Tibial artery (tissue), 4 donors: ENCODE measurements around the gene TMCC1.
"Not testable (repeated sequence)": the region's sequence is repeated elsewhere in the genome, so short reads cannot be mapped to it uniquely, and the experiment has no call there.

ENCODE experiments used
- DNase-seq, 2 donors: peaks; one replicate each; pipeline ENCODE4 v3.0.0-alpha.2; 2019
- H3K27ac ChIP-seq, 2 donors: fragments of 200-600 bp; sonication (generic) in 1 of 2; 1 replicate in 1 of 2; 2 replicates in 1 of 2; pipeline ENCODE4 v1.5.1; 2018 to 2019; ENCODE audit warnings: mild to moderate bottlenecking in 1 of 2
- H3K27me3 ChIP-seq, 2 donors: fragments of 200-600 bp; sonication (generic) in 1 of 2; one replicate each; pipeline versions ENCODE4 v1.5.1 to v1.6.0; 2016 to 2019
- H3K36me3 ChIP-seq, 3 donors: fragments of 200-600 bp; sonication (generic) in 2 of 3; one replicate each; pipeline ENCODE4 v1.5.1; 2016 to 2019; ENCODE audit warnings: mild to moderate bottlenecking in 2 of 3
- H3K4me1 ChIP-seq, 4 donors: fragments of 200-600 bp; sonication (generic) in 2 of 4; 1 replicate in 3 of 4; 2 replicates in 1 of 4; pipeline ENCODE4 v1.5.1; 2016 to 2019
- H3K4me3 ChIP-seq, 2 donors: fragments of 200-600 bp; sonication (generic) in 1 of 2; 1 replicate in 1 of 2; 2 replicates in 1 of 2; pipeline ENCODE4 v1.5.1; 2018 to 2019; ENCODE audit warnings: mild to moderate bottlenecking in 2 of 2
- H3K9me3 ChIP-seq, 3 donors: fragments of 200-600 bp; sonication (generic) in 1 of 3; one replicate each; pipeline ENCODE4 v1.5.1; 2016 to 2019
- CTCF ChIP-seq, 2 experiments: fragments of 200-600 bp in 1 of 2; fragments of 450-650 bp in 1 of 2; IDR thresholded peaks; one replicate each; pipeline ENCODE4 v1.5.1; 2017 to 2019; ENCODE audit warnings: antibody characterized with exemption in 2 of 2, mild to moderate bottlenecking in 1 of 2, moderate library complexity in 1 of 2
- intact Hi-C: fragments of 100-400 bp; cut with DNase I; formaldehyde crosslinking; loops from one replicate; pipeline ENCODE4 v1.15.0; 2023; ENCODE audit warnings: low total_unique reads

The TMCC1 gene

GRCh38 chr3:129881261-129881660, 12.2 kb downstream of the TMCC1 start:
- no peaks in the 10 kb centered on the region for H3K9me3 ChIP-seq
- intact Hi-C loops: no loop called here

GRCh38 chr3:129878355-129878754, 15.2 kb downstream of the TMCC1 start:
- Histone ChIP-seq H3K27me3 (no peaks in the 10 kb centered on the region), H3K4me3 (no peak overlapping the region), H3K9me3 (no peaks in the 10 kb centered on the region), H3K36me3 (peaks cover 11 to 32% (median 17%) of the 10 kb centered on the region in 3 donors), H3K4me1 (peaks cover 0 to 7% (median 1%) of the 10 kb centered on the region in 4 donors), H3K27ac (no peak overlapping the region)
- no peak for TF ChIP-seq CTCF (IDR thresholded peaks at IDR 0.05)
- intact Hi-C loops: no loop called here
- no peak for DNase-seq

More at GRCh38 chr3:129881261-129881660, 12.2 kb downstream of the TMCC1 start:
- Histone ChIP-seq H3K27ac (no peak overlapping the region), H3K36me3 (peaks cover 7 to 17% (median 10%) of the 10 kb centered on the region in 3 donors), H3K4me1 (peaks cover 0 to 3% (median 1%) of the 10 kb centered on the region in 4 donors), H3K27me3 (no peaks in the 10 kb centered on the region), H3K4me3 (no peak overlapping the region)
- no peak for DNase-seq
- TF ChIP-seq CTCF (IDR thresholded peaks at IDR 0.05): no peak

- H3K27ac ChIP-seq, H3K27me3 ChIP-seq, H3K9me3 ChIP-seq, DNase-seq, H3K4me3 ChIP-seq, intact Hi-C loops, H3K4me1 ChIP-seq: not testable (repeated sequence)
- peaks cover 10 to 37% (median 14%) of the 10 kb centered on the region in 3 donors for H3K36me3 ChIP-seq
These were observed 19.0 kb downstream of the TMCC1 start for GRCh38 chr3:129874479-129874878.

GRCh38 chr3:129868912-129869311, 24.6 kb downstream of the TMCC1 start:
- no peaks in the 10 kb centered on the region for H3K27me3 ChIP-seq
- no peak for TF ChIP-seq CTCF (IDR thresholded peaks at IDR 0.05)
- peaks cover 0 to 16% (median 2%) of the 10 kb centered on the region in 4 donors for H3K4me1 ChIP-seq
- no peak for DNase-seq
- no peak overlapping the region for H3K27ac ChIP-seq
- H3K36me3 ChIP-seq: peaks cover 0 to 19% (median 8%) of the 10 kb centered on the region in 3 donors
- intact Hi-C loops: no loop called here
- no peaks in the 10 kb centered on the region for H3K9me3 ChIP-seq
- no peak overlapping the region for H3K4me3 ChIP-seq

- Histone ChIP-seq H3K27me3 (no peaks in the 10 kb centered on the region), H3K36me3 (peaks cover 0 to 8% (median 0%) of the 10 kb centered on the region in 3 donors), H3K4me1 (peaks cover 0 to 16% (median 2%) of the 10 kb centered on the region in 4 donors), H3K27ac (no peak overlapping the region), H3K4me3 (no peak overlapping the region), H3K9me3 (no peaks in the 10 kb centered on the region)
- intact Hi-C loops: no loop called here
- no peak for TF ChIP-seq CTCF (IDR thresholded peaks at IDR 0.05)
- DNase-seq: no peak
These were observed 25.9 kb downstream of the TMCC1 start for GRCh38 chr3:129867506-129868124.

- Histone ChIP-seq H3K4me1 (peaks cover 0 to 16% (median 2%) of the 10 kb centered on the region in 4 donors), H3K27ac (no peak overlapping the region), H3K27me3 (no peaks in the 10 kb centered on the region), H3K36me3 (peaks cover 0 to 8% (median 0%) of the 10 kb centered on the region in 3 donors), H3K9me3 (no peaks in the 10 kb centered on the region), H3K4me3 (no peak overlapping the region)
- TF ChIP-seq CTCF (IDR thresholded peaks at IDR 0.05): no peak
- DNase-seq: no peak
- intact Hi-C loops: no loop called here
These were observed 27.7 kb downstream of the TMCC1 start for GRCh38 chr3:129865806-129866205.
